Activated naive CD4-positive, alpha-beta T cell treated with anti-CD3 and anti-CD28 coated beads, Interleukin-2, amount 50 U/mL, for 24 hours (primary cell): ENCODE results near the gene PRRC2A.

ENCODE experiments used
- H3K27ac Mint-ChIP-seq: one replicate; pipeline ENCODE4 v1.8.0; 2021; ENCODE audit warnings: mild to moderate bottlenecking, mixed read lengths
- H3K27me3 Mint-ChIP-seq: one replicate; pipeline ENCODE4 v1.8.0; 2021; ENCODE audit warnings: mixed read lengths
- H3K36me3 Mint-ChIP-seq: one replicate; pipeline ENCODE4 v1.8.0; 2021; ENCODE audit warnings: mixed read lengths
- H3K4me1 Mint-ChIP-seq: one replicate; pipeline ENCODE4 v1.8.0; 2021; ENCODE audit warnings: mixed read lengths
- H3K4me3 Mint-ChIP-seq: one replicate; pipeline ENCODE4 v1.8.0; 2021; ENCODE audit warnings: mild to moderate bottlenecking, mixed read lengths
- H3K9me3 Mint-ChIP-seq: one replicate; pipeline ENCODE4 v1.8.0; 2021; ENCODE audit warnings: mixed read lengths

The PRRC2A gene

GRCh38 chr6:31645325-31645724, 24.8 kb downstream of the PRRC2A start:
- Mint-ChIP-seq H3K4me1 (peaks cover 20% of the 10 kb centered on the region), H3K4me3 (no peak overlapping the region), H3K27me3 (no peaks in the 10 kb centered on the region), H3K9me3 (no peaks in the 10 kb centered on the region), H3K27ac (no peak overlapping the region), H3K36me3 (peaks cover 9% of the 10 kb centered on the region)

GRCh38 chr6:31651602-31652191, 31.2 kb downstream of the PRRC2A start:
- Mint-ChIP-seq H3K9me3 (no peaks in the 10 kb centered on the region), H3K27ac (peak overlapping the region; percentile 99), H3K4me1 (peaks cover 43% of the 10 kb centered on the region), H3K27me3 (no peaks in the 10 kb centered on the region), H3K36me3 (peaks cover 4% of the 10 kb centered on the region), H3K4me3 (peak overlapping the region; percentile 93)

- Mint-ChIP-seq H3K27me3 (no peaks in the 10 kb centered on the region), H3K4me3 (peak overlapping the region; percentile 93), H3K4me1 (peaks cover 53% of the 10 kb centered on the region), H3K27ac (peak overlapping the region; percentile 99), H3K9me3 (no peaks in the 10 kb centered on the region), H3K36me3 (peaks cover 4% of the 10 kb centered on the region)
These were observed 32.6 kb downstream of the PRRC2A start for GRCh38 chr6:31652925-31653724.

- Mint-ChIP-seq H3K4me1 (peaks cover 59% of the 10 kb centered on the region), H3K27me3 (no peaks in the 10 kb centered on the region), H3K27ac (no peak overlapping the region), H3K36me3 (no peaks in the 10 kb centered on the region), H3K9me3 (no peaks in the 10 kb centered on the region), H3K4me3 (peak overlapping the region; percentile 23)
These were observed 34.2 kb downstream of the PRRC2A start for GRCh38 chr6:31654574-31655348.

- peak within 1 kb of the TSS; percentile 37 for H3K27ac Mint-ChIP-seq
- H3K4me1 Mint-ChIP-seq: peaks cover 58% of the 10 kb centered on the region
- H3K27me3 Mint-ChIP-seq: no peaks in the 10 kb centered on the region
- no peaks in the 10 kb centered on the region for H3K36me3 Mint-ChIP-seq
- no peaks in the 10 kb centered on the region for H3K9me3 Mint-ChIP-seq
- peak within 1 kb of the TSS; percentile 23 for H3K4me3 Mint-ChIP-seq
These were observed 35.1 kb downstream of the PRRC2A start, which contains the start of gene APOM for GRCh38 chr6:31655349-31656237. Gene APOM (plus strand): TSS chr6:31655894. CDS start chr6:31655967, 73 bp downstream.

DNA sequence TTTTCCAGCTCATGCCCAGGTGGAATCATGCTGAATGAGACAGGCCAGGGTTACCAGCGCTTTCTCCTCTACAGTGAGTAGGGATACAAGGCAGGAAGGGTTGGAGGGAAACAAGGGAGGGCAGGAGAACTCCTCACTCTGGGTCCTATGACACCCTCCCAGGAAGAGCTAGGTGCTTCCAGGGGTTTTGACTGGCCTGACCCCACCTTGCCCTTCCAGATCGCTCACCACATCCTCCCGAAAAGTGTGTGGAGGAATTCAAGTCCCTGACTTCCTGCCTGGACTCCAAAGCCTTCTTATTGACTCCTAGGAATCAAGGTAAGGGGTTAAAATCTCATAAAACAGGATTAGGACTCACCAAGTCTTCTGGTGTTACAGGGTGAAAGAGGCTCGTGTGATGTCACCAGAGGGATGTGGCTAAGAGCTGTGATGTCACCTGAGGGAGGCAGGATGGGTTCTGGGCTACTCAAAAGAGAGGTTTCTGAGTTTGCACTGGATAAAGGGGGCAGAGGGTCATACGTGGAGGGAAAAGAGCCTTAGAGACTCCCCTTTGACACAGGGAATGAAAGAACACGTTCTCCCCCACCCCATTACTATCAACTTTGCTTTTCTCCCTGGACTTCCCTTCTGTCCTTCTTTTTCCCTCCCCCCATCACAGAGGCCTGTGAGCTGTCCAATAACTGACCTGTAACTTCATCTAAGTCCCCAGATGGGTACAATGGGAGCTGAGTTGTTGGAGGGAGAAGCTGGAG, 37.1 kb downstream of the PRRC2A start:
- Mint-ChIP-seq H3K36me3 (no peaks in the 10 kb centered on the region), H3K27me3 (no peaks in the 10 kb centered on the region), H3K4me3 (peak overlapping the region; percentile 30), H3K27ac (peak overlapping the region; percentile 91), H3K4me1 (peaks cover 56% of the 10 kb centered on the region), H3K9me3 (no peaks in the 10 kb centered on the region)

- Mint-ChIP-seq H3K4me3 (peak overlapping the region; percentile 93), H3K27me3 (no peaks in the 10 kb centered on the region), H3K9me3 (no peaks in the 10 kb centered on the region), H3K27ac (peak overlapping the region; percentile 91), H3K36me3 (peaks cover 2% of the 10 kb centered on the region), H3K4me1 (peaks cover 60% of the 10 kb centered on the region)
These were observed 37.7 kb downstream of the PRRC2A start for GRCh38 chr6:31658158-31658688.

DNA sequence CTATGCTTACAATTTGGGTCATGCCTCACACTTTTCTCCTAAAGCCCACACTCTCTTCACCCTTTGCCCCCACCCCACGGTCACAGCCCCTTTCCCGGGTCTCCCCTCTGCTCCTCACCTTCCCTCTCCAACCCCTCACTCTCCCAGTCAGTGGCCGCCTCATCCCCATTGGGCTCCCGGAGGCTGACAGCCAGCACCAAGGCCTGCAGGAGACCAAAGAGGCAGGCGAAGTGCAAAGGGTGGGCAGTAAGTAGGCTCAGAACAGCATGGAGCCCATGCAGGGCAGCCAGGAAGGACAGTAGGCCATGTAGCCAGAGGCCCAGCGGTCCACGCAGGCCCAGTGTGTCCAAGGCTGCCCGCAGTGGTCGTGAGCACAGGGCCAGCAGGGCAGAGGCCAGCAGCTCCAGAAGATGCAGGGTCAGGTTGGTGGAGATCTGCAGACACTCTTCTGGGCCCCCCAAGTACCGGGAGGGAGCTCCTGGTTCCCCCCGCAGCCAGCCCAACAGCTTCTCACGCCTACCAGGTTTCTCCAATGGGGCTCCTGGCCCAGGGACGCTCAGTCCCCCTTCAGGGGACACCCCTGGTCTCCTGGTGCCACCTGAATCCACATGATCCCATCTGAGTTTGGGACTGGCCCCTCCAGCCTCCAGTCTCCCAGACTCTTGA, 38.6 kb downstream of the PRRC2A start:
- H3K36me3 Mint-ChIP-seq: peaks cover 7% of the 10 kb centered on the region
- H3K9me3 Mint-ChIP-seq: no peaks in the 10 kb centered on the region
- no peaks in the 10 kb centered on the region for H3K27me3 Mint-ChIP-seq

GRCh38 chr6:31659649-31660380, 39.3 kb downstream of the PRRC2A start:
- H3K27me3 Mint-ChIP-seq: no peaks in the 10 kb centered on the region
- peaks cover 12% of the 10 kb centered on the region for H3K36me3 Mint-ChIP-seq
- H3K4me1 Mint-ChIP-seq: peaks cover 76% of the 10 kb centered on the region
- peak overlapping the region; percentile 93 for H3K4me3 Mint-ChIP-seq
- no peaks in the 10 kb centered on the region for H3K9me3 Mint-ChIP-seq
- H3K27ac Mint-ChIP-seq: peak overlapping the region; percentile 77

More for the DNA sequence above, 38.6 kb downstream of the PRRC2A start:
- peak overlapping the region; percentile 93 for H3K4me3 Mint-ChIP-seq
- peaks cover 69% of the 10 kb centered on the region for H3K4me1 Mint-ChIP-seq
- peak overlapping the region; percentile 35 for H3K27ac Mint-ChIP-seq

DNA sequence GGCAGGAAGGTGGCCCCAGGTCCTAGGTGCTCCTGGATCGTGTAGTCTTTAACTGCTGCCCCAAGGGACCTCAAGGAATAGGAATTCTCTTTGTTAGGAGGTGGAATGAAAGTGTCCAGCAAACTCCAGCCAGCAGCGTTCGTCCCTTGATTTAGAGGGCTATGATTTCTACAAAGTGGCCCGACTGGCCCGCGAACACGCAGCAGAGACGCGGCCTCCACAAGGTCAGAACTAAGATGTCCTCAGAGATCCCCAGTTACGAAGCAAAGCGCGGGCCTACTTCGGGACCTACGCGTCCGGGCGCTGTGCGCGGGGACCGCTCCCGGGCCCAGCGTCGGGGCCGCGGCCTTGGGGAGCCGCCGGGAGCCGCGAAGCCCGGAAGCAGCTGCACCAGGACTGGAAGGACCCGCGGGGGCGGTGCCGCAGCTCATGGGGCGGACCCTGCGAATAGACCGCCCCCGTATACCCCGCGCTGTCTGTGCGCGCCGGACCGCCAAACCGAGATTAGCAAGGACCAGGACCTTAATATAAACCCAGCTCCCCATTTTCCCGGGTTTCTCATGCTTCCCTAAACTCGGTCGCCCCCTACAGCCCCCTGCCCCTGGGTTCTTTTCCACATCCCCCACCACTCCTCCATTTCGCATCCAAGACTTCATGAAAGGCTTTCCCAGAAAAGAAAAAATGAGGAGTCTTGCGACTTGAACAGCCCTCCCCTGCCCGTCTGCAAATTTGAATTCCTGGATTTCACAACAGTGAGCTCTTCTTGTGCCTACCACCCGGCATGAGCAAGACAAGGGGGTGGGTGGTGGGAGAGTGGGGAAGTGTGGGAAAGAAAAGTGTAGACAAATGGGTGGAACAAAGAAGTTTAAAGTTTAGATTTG, 40.1 kb downstream of the PRRC2A start, which contains the start of gene C6orf47:
C6orf47 (minus strand) TSS at position 398 of the 881 bp plus-strand sequence. CDS start 831 bp downstream, outside the sequence.
- Mint-ChIP-seq H3K4me3 (peak within 1 kb of the TSS; percentile 93), H3K27me3 (no peaks in the 10 kb centered on the region), H3K9me3 (no peaks in the 10 kb centered on the region), H3K4me1 (peaks cover 74% of the 10 kb centered on the region), H3K36me3 (peaks cover 12% of the 10 kb centered on the region), H3K27ac (peak within 1 kb of the TSS; percentile 82)

GRCh38 chr6:31661262-31662123, 41.0 kb downstream of the PRRC2A start:
- Mint-ChIP-seq H3K27me3 (no peaks in the 10 kb centered on the region), H3K4me3 (peak overlapping the region; percentile 93), H3K4me1 (peaks cover 72% of the 10 kb centered on the region), H3K9me3 (no peaks in the 10 kb centered on the region), H3K27ac (no peak overlapping the region), H3K36me3 (peaks cover 19% of the 10 kb centered on the region)
